DOHH2 (cell line): ENCODE results near the gene S1PR2.

Experiments
- CTCF ChIP-seq: fragments of 200-600 bp; sonication (generic); IDR thresholded peaks from one replicate; pipeline ENCODE4 v1.5.1; 2014; ENCODE audit warnings: antibody characterized with exemption, mild to moderate bottlenecking, low read depth, low read length; ENCODE audit not compliant: poor library complexity, severe bottlenecking
- EZH2phosphoT487 ChIP-seq: fragments of 200-600 bp; sonication (generic); IDR thresholded peaks from 2 replicates; pipeline ENCODE4 v1.6.1; 2017; ENCODE audit warnings: borderline replicate concordance, mild to moderate bottlenecking, antibody characterized with exemption, low read length, moderate library complexity, mixed read lengths

- TF ChIP-seq CTCF (no peak), EZH2phosphoT487 (no peak)
These were observed 39.7 kb upstream of the S1PR2 start, which contains the start of gene ICAM1 for GRCh38 chr19:10270616-10271394.
